ENCODE data around the gene SCN3B.

The SCN3B gene

GRCh38 chr11:123653827-123654565 lies 428 bp downstream of the SCN3B start:
- DNase-seq, result no peak

- no peak for DNase-seq
These were observed 969 bp downstream of the SCN3B start for GRCh38 chr11:123653483-123653826.

GRCh38 chr11:123652599-123652998 lies 1.8 kb downstream of the SCN3B start:
- no peak for DNase-seq

GRCh38 chr11:123650901-123651300 lies 3.5 kb downstream of the SCN3B start:
- no peak for DNase-seq

- no peak for DNase-seq
These were observed 9.0 kb downstream of the SCN3B start for GRCh38 chr11:123645286-123645975.

- DNase-seq, result no peak
These were observed 12.0 kb downstream of the SCN3B start for GRCh38 chr11:123642435-123642834.

- no peak for DNase-seq
These were observed 13.0 kb downstream of the SCN3B start for GRCh38 chr11:123641495-123641840.

- DNase-seq, result no peak
These were observed 13.5 kb downstream of the SCN3B start for GRCh38 chr11:123640677-123641494.

GRCh38 chr11:123640029-123640428 lies 14.4 kb downstream of the SCN3B start:
- no peak for DNase-seq

- no peak for DNase-seq
These were observed 24.3 kb downstream of the SCN3B start for GRCh38 chr11:123630126-123630608.

GRCh38 chr11:123628936-123629683 lies 25.3 kb downstream of the SCN3B start:
- DNase-seq, result no peak

GRCh38 chr11:123624974-123625373 lies 29.4 kb downstream of the SCN3B start:
- DNase-seq, result no peak

- DNase-seq, result no peak
These were observed 31.8 kb downstream of the SCN3B start for GRCh38 chr11:123622576-123622975.

- no peak for DNase-seq
These were observed 37.8 kb downstream of the SCN3B start for GRCh38 chr11:123616505-123617198.

- no peak for DNase-seq
These were observed 42.7 kb downstream of the SCN3B start for GRCh38 chr11:123611698-123612097.

GRCh38 chr11:123608945-123609344 lies 45.5 kb downstream of the SCN3B start:
- no peak for DNase-seq

GRCh38 chr11:123608371-123608770 lies 46.1 kb downstream of the SCN3B start:
- no peak for DNase-seq

- no peak for DNase-seq
These were observed 46.6 kb downstream of the SCN3B start for GRCh38 chr11:123607781-123608180.

- DNase-seq, result no peak
These were observed 50.8 kb downstream of the SCN3B start for GRCh38 chr11:123603666-123604065.

GRCh38 chr11:123601743-123602142 lies 52.7 kb downstream of the SCN3B start:
- no peak for DNase-seq

GRCh38 chr11:123601136-123601535 lies 53.3 kb downstream of the SCN3B start:
- no peak for DNase-seq

GRCh38 chr11:123597859-123598258 lies 56.6 kb downstream of the SCN3B start:
- DNase-seq, result no peak
